Neural cell (in vitro differentiated cells): Measurements from ENCODE around the gene PHAX.
"Not testable (repeated sequence)": the region's sequence is repeated elsewhere in the genome, so short reads cannot be mapped to it uniquely, and the experiment has no call there.

Source experiments
- CTCF ChIP-seq: fragments of 450-650 bp; IDR thresholded peaks from 2 replicates; pipeline ENCODE4 v1.5.1; 2014; ENCODE audit warnings: antibody characterized with exemption, mild to moderate bottlenecking, moderate library complexity; ENCODE audit not compliant: poor library complexity, severe bottlenecking
- EP300 ChIP-seq: fragments of 450-650 bp; conservative IDR thresholded peaks from 2 replicates; pipeline ENCODE4 v1.6.1; 2014; ENCODE audit warnings: antibody characterized with exemption, mild to moderate bottlenecking, moderate library complexity; ENCODE audit not compliant: poor library complexity, severe bottlenecking
- EZH2 ChIP-seq: fragments of 200-600, 300-800 bp; shearing (Covaris generic), sonication (generic); IDR thresholded peaks from 2 replicates; pipeline ENCODE4 v1.6.1; 2014; ENCODE audit warnings: antibody characterized with exemption, low read length, borderline replicate concordance, mild to moderate bottlenecking; ENCODE audit not compliant: insufficient read depth, poor library complexity, severe bottlenecking
- MXI1 ChIP-seq: fragments of 450-650 bp; conservative IDR thresholded peaks from 2 replicates; pipeline ENCODE4 v1.6.1; 2014; ENCODE audit warnings: antibody characterized with exemption, mild to moderate bottlenecking; ENCODE audit not compliant: poor library complexity, severe bottlenecking
- POLR2AphosphoS5 ChIP-seq: IDR thresholded peaks from 2 replicates; pipeline ENCODE4 v1.6.1; 2012
- RAD21 ChIP-seq: fragments of 450-650 bp; conservative IDR thresholded peaks from 2 replicates; pipeline ENCODE4 v1.6.1; 2014; ENCODE audit warnings: antibody characterized with exemption, mild to moderate bottlenecking, moderate library complexity
- REST ChIP-seq: IDR thresholded peaks from 2 replicates; pipeline ENCODE4 v1.6.1; 2012; ENCODE audit warnings: borderline replicate concordance
- SMC3 ChIP-seq: fragments of 450-650 bp; conservative IDR thresholded peaks from 2 replicates; pipeline ENCODE4 v1.6.1; 2014; ENCODE audit warnings: antibody characterized with exemption, mild to moderate bottlenecking, moderate library complexity; ENCODE audit not compliant: poor library complexity
- TAF1 ChIP-seq: IDR thresholded peaks from 2 replicates; pipeline ENCODE4 v1.6.1; 2012; ENCODE audit warnings: low read depth

GRCh38 chr5:126555101-126555500 lies 45.6 kb upstream of the PHAX start:
- not testable (repeated sequence) for TF ChIP-seq CTCF, POLR2AphosphoS5, TAF1, RAD21, SMC3, EZH2, REST, EP300, MXI1
